HG03432 (cell line): ENCODE data around the gene PPP2R5E.
"Not testable (repeated sequence)": the region's sequence is repeated elsewhere in the genome, so short reads cannot be mapped to it uniquely, and the experiment has no call there.

ENCODE experiments used
- ATAC-seq: cut with Tn5 transposase; IDR thresholded peaks from one replicate; pipeline ENCODE4 v1.9.1; 2021; ENCODE audit warnings: mild to moderate bottlenecking, moderate library complexity; ENCODE audit not compliant: unreplicated experiment

The PPP2R5E gene

DNA sequence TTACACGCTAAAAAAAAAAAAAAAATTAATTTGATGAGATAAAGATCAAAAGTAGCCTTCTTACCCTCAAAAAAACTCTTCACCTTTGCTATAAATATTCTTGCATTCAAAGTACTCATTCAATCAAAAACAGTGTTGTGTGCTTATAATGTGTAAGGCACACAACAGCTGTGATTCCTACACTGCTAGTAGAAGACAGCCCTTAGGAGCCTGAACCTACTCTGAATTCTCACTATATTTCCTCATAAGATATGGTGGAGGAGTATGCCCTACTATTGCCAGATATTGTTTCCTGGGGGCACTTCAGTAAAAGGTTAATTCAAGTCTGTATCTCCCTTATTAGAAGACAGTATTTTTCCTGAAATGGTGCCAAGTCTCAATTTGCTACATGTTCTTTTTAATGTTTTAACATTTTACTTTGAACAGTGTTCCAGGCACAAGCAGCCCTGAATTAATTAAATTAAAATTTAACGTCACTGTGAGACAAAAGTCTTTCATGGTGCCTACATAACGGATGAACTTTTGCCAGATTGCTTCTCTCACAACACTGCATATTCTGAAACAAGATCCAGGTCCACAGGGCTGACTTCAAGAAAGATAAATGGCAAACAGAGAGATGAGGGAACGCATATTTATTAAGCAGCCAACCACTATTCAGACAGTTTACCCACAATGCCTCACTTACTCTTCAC lies 19.3 kb downstream of the PPP2R5E start:
- no peak for ATAC-seq

DNA sequence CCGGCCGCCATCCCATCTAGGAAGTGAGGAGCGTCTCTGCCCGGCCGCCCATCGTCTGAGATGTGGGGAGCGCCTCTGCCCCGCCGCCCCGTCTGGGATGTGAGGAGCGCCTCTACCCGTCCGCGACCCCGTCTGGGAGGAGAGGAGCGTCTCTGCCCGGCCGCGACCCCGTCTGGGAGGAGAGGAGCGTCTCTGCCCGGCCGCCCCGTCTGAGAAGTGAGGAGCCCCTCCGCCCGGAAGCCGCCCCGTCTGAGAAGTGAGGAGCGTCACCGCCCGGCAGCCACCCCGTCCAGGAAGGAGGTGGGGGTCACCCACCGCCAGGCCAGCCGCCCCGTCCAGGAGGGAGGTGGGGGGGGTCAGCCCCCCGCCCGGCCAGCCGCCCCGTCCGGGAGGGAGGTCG lies 20.7 kb downstream of the PPP2R5E start:
- ATAC-seq, result not testable (repeated sequence)

DNA sequence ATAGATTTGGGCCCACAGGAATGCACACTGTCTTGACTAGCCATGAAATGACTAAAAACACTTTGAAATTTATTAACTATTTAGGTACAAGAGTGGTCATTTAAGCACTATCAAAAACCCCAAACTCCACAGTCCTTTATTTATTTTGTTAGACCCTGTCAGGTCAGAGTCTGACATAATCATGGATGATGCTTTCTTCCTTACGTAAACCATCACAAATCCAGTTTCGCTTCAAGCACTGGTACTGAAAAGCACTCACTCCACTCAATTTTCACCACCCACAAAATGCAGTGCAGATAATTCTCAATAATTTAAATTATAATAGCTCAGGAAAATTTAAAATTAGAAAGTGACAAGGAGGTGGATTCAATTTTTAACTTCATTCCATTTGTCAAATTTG lies 25.8 kb downstream of the PPP2R5E start:
- ATAC-seq, result no peak

DNA sequence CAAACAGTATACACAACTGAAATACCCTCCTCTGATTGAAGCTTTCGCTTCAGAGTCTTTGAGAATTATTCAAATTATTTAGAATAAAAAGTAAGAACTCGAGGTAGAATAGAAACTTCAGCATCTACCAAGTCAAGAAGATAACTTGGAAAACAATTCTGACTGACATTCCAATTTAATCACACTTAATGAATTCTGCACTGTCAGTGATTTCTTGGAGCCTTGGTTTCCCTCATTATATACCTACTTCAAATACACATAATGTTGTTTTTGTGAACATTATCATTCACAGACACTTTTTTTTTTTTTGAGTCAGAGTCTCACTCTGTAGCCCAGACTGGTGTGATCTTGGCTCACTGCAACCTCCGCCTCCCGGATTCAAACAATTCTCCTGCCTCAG lies 27.9 kb downstream of the PPP2R5E start:
- ATAC-seq, result no peak

DNA sequence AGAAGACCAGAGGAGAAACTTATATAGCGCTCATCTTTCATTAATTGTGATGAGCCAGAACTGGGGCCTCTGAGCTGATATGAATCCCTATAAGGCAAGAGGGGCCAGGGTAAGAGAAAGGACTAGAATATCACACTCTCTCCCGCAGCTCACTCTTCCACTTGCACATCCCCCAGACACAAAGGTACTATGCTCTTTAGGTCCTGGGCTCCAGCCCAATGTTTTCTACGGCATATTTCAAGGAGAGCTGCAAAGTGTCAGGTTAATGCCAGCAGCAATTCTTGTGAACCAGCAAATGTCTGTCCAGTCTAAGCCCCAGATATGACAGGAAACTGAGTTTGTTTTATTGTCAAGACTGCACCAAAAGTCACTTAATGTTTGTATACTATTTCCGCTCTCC lies 29.4 kb downstream of the PPP2R5E start:
- ATAC-seq, result no peak

DNA sequence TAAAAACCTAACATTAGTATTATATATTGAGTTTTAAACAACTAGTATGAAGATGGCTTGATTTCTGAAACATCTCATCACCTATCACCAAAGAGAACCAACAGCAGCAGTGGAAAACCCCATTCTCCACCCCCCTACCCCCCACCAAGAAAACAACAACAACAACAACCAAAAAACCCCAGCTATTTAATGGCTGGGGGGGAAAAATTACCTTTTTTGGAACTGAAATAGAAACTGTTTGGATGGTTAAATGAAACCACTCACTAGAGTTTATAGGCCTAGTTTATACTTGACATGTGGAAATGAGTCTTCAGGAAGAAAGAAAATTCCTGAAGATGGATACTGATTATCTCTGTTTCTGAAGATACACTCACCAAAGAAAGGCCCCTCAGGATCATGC lies 30.3 kb downstream of the PPP2R5E start:
- ATAC-seq, result no peak

DNA sequence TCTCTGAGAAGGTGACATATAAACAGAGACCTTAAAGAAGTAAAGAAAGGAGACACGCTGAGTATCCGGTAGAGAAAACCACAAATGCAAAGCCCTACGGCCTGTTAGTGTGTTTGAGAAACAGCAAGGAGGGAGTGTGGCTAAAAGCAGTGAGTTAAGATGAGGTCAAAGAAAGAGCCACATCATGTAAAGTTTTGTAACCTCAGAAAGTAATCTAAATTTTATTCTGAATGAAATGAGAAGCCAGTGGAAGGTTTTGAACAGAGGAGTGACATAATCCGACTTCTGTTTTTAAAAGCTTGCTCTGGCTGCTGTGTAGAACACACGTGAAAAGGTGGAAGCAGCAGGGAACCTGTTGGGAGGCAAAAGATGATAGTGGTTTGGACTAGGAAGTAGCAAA lies 32.6 kb downstream of the PPP2R5E start:
- ATAC-seq, result peak; percentile 91

DNA sequence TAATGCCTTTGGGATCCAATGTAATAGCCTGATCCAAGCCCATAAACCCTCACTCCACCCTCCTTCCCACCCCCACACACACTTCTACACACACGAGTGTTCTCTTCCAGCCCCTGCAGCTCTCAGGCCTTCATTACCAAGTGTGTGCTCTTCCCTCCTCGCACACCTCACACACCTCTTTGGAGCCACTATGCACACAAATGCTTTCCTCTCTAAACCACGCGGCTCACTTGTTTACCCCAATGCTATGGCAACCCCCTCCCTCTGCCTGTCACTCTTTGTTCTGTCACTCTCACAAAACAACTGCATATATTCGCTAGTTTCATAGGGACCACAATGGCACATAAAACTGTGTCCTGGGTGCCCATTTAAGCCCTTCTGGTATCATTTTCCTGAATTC lies 35.1 kb downstream of the PPP2R5E start:
- no peak for ATAC-seq

DNA sequence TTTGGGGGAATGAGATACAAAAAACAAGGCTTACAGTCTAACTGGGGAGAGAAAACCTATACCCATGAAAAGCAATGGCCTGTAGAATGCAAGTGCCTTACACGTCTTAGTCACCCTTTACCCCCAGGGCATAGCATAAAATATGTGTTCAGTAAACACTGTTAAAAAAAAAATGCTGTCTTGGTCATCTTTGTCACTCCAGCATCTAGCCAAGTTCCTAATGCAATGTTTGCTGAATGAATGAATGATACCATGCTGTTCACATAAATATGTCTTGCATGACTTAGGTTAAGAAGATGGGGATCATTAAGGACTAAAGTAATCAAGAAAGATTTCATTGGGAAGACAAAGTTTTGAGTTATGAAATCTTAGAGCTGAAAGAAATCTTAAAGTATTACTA lies 38.5 kb downstream of the PPP2R5E start:
- ATAC-seq, result no peak

DNA sequence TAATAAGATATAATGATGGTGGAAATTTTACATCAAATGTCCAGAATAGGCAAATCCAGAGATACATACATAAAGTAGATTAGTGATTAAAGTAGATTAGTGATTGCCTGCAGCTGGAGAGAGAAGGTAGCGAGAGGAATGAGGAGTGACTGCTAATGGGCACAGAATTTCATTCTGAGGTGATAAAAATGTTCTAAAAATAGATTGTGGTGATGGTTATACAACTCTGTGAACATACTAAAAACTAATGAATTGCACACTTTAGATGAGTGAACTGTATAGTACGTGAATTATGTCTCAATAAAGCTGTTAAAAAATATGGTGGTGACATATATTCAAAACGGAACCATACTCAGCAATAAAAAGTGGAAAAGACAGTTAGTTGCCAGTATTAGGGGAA lies 41.7 kb downstream of the PPP2R5E start:
- ATAC-seq, result no peak

DNA sequence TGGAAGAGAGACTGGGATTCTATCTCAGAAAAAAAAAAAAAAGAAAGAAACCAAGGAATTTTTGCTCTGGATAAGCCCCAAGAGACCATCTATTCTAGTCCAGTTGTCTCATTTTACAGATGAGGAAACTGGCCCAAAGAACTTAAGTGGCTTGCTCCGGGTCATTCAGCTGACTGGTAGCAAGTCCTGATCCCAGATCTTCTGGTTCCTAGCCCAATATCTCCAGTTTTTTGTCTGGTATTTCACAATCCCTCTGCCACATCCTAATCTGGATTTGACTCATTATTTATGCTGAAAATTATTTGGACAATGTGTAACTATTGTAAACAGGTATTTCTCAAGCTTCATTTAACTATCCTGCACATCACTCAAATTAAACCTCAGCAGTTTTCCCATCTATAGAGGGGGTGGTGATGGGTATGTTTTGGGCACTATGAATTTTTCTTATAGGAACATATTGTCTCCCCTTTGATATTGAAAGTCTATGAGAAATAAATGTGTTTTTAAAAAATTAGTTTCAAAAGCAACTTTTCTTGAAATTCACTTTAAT lies 43.4 kb downstream of the PPP2R5E start:
- ATAC-seq, result no peak

DNA sequence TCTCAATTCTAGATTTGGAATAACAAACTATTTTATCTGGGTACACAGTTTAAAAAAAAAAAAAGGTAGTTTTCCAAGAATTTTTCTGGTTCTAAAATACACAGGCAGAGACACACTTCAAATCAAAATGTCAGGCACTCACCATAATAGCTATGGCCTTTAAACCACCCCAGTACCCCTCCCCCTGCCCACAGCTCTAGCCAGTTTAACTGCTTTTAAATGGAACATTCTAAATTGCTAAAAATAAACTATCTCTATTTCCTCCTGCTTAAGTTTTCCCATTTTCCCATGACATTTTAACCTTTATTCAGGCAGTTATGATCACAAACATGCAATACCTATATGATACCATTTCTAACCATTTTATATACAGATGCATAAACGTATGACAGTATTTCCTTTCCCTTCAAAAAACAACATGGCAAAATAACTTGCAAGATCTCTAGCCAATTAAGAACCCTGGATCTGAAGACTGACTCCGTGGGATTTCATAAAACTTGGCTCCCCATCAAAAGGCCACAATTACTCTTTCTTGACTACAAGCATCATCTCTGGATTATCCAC lies 46.3 kb downstream of the PPP2R5E start:
- no peak for ATAC-seq

DNA sequence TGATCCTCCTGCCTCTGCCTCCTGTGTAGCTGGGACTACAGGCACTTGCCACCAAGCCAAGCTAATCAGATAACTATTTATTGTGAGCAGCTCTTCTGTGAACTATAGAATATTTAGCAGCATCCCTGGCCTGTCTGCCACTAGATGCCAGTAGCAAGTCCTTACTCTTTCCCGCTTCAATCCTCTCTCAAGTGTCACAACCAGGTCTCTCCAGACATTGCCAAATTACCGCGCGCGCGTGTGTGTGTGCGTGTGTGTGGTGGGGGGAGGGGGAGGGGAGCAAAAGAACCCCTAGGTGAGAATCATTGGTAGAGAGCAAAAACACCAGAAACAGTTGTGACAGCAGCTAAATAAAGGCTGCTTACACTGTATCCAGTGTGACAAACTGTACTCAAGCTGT lies 49.9 kb downstream of the PPP2R5E start:
- no peak for ATAC-seq

DNA sequence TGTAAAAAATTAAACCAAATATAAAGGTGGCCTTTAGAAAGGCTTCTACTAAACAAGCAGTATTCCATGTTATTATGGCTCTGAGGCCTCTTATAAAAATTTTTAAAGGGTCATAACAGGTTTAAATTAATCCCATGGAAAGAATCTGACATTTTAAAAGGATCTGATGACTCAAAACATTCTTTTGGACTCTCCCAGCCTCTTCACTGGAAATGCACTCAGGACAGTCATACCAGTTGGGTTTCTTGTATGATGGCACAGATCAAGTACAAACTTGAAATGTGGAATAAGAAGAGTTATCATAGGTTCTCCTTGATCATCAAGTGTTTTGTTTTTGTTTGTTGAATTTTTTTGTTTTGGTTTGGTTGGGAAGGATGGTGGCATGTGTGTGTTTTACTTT lies 50.8 kb downstream of the PPP2R5E start:
- ATAC-seq, result no peak

DNA sequence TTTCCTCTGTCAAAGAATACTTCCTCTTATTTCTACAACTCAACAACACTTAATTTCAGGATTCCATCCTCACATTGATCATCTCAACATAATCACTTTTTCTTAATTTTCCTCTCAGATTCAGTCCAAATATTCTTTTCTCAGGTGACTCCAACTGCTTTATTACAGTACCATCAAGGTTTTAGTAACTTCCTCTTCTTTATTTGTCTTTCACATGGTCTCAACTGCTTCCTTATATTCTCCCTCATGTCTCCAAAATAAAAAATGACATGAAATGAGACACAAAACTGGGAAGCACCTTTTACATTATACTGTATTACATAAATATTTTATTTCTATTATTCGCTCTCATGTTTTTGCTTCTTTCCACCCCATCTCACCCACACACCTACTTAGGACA lies 55.5 kb downstream of the PPP2R5E start:
- no peak for ATAC-seq

DNA sequence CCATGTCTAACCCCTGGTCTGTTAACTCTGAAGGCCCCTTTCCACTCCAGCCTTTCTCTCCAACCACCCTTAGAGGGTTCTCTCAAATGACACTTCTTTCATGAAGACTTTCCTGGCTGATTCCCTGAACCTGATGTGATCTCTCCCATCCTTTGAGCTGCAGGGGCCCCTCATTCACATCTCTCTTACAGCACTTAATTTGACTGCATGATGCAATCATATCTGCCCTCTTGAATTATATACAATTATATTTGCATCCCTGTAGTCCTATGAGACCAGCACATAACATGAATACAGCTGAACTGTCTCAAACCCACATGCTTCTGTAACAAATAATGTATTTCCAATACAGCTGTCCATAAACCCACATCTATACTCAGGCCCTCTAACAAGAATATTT lies 56.4 kb downstream of the PPP2R5E start:
- ATAC-seq, result no peak

DNA sequence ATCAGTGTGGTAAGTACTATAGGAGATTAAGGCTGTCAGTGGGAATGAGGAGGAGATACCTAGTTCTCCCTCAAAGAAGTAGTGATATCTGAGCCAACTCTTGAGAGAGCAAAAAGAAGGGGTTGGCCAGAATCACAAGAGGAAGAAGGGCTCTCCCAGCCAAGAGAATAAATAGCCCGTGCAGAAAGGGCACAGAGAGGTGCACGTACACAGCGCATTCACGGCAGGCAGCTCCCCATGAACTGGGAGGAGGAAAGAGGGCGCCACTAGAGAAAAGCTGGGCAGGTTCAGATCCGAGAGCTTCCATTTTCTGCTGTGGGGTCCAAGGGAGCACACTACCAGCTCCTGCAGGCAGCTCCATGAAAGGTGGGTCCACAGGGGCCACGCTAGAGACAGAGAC lies 59.9 kb downstream of the PPP2R5E start:
- no peak for ATAC-seq

DNA sequence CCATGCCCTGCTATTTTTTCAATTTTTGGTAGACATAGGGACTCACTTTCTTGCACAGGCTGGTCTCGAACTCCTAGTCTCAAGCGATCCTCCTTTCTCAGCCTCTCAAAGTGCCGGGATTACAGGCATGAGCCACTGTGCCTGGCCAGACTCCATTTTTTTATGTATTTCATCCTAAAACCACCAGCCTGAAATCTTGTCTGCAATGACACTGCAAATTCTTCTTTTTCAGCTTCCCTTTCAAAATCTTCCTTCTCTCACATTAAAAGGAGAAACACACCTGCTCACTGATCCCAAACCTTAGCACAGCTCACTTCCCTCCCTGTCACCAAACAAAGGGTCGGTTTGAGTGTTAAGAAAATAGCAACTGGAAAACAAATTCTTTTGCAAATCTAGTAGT lies 62.6 kb downstream of the PPP2R5E start:
- ATAC-seq, result no peak

DNA sequence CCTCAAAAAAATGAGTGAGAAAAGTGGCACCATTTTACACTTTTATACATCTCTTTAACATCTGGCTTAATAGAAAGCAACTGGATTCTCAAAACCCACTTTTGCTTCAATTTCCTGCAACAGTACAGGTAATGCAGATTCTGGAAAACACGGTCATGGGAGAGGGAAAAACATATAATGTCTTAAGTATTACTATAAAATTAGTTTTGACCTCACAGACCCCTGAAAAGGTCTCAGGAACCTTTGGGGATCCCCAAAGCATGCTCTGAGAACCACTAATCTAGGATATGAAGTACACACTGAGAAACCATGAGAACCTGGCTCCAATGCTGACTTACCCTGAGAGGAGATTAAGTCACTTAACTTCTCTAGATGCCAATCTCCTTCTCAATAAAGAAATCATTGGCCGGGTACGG lies 64.7 kb downstream of the PPP2R5E start:
- ATAC-seq, result peak; percentile 65

DNA sequence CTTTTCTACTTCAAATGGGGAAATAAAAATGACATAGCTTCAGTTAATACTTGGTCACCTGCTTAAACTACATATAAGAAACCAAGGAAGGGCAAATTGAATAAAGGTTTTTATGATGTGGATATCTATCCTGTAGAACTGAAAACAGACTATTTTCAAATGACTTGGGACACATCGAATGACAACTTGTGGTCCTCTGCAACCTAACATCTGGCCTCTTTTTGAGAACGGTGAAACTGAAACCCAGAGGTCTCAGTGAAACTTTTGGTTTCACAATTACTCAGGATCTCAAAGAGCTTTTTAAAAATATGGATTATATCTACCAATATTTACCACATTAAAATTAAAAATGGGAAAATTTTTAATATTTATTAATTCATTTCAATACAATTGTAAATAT lies 65.2 kb downstream of the PPP2R5E start:
- ATAC-seq, result peak; percentile 92

DNA sequence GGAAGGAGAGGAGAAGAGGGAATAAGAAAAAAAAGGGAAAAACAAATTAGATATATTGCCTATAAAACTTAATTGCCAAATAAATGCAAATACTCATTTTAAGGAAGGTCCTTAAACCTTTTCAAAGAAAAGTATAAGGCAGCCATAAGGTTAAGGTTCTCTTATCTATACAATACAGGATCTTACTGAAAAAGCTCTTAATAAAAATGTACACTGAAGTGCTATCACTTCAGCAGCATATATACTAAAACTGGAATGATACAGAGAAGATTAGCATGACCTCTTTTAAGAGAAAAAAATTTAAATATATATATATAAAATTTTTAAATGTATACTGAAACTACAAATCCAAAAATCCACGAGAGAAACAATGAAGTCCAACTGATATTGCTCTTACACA lies 65.6 kb downstream of the PPP2R5E start:
- ATAC-seq, result no peak

DNA sequence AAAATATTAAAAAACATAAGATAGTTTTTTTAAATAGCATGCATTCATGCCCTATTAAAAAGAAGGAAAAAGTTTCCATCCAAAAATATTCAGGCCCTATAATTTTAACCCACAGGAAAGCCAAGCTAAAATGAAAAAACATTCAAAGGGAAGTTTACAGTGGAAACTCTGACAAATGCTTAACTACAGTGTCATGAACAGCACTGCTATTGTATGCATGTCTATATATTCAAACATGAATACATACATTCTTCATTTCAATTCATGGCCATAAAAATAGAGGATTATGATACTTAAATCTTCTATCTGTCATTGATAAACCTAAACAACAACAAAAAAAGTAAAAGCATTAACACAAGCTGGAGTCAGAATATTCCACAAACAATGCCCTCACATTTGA lies 67.4 kb downstream of the PPP2R5E start:
- ATAC-seq, result no peak

DNA sequence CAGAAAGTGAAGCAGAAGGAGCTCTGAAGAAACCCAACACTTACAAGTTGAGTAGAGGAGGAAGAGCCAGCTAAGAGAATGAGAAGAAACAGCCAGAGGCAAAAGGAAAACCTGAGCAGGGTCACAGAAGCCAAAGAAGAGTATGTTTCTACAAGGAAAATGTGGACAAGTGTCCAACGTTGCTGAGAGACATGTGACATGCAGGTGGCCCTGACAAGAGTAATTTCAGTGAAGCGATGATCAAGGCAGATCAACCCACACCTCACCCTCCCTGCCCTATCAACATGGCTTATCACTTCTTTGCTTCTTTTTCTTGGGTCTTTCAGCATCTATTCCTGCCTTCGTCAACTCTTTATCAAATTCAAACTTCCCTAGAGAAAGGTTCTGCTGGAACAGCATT lies 68.3 kb downstream of the PPP2R5E start:
- ATAC-seq, result no peak
